Gastrocnemius medialis (tissue), 4 donors: ENCODE results near the gene DMRT2. TPM values are rescaled to one million over a fixed set of nuclear protein-coding genes. Genes with fewer than 3 reads are reported as not detected.

Experiments used
- ATAC-seq, 2 donors: fragments of 150-250 bp; one replicate each; pipeline ENCODE4 v1.9.1; 2016
- DNase-seq, 2 donors: peaks; one replicate each; pipeline ENCODE4 v3.0.0-alpha.2; 2019
- H3K27ac ChIP-seq, 4 donors: fragments of 200-600 bp; sonication (generic); 1 replicate in 1 of 4; 2 replicates in 3 of 4; pipeline ENCODE4 v1.5.1; 2016 to 2018; ENCODE audit warnings: mild to moderate bottlenecking in 2 of 4, moderate library complexity in 1 of 4
- H3K27me3 ChIP-seq, 3 donors: fragments of 200-600 bp; sonication (generic) in 2 of 3; 1 replicate in 1 of 3; 2 replicates in 2 of 3; pipeline versions ENCODE4 v1.5.1 to v1.6.0; 2016 to 2019; ENCODE audit warnings: mild to moderate bottlenecking in 1 of 3, moderate library complexity in 1 of 3
- H3K36me3 ChIP-seq, 2 donors: fragments of 200-600 bp; sonication (generic) in 1 of 2; one replicate each; pipeline ENCODE4 v1.5.1; 2017 to 2018
- H3K4me1 ChIP-seq, 2 donors: fragments of 200-600 bp; sonication (generic) in 1 of 2; one replicate each; pipeline ENCODE4 v1.5.1; 2016 to 2017; ENCODE audit warnings: mild to moderate bottlenecking in 2 of 2
- H3K4me3 ChIP-seq, 4 donors: fragments of 200-600 bp; sonication (generic) in 3 of 4; 1 replicate in 1 of 4; 2 replicates in 3 of 4; pipeline ENCODE4 v1.5.1; 2016 to 2019; ENCODE audit warnings: mild to moderate bottlenecking in 2 of 4
- H3K9me3 ChIP-seq, 3 donors: fragments of 200-600 bp; sonication (generic) in 2 of 3; 1 replicate in 1 of 3; 2 replicates in 2 of 3; pipeline ENCODE4 v1.5.1; 2016 to 2019
- POLR2A ChIP-seq, 2 donors: fragments of 450-650 bp; IDR thresholded peaks; one replicate each; pipeline ENCODE4 v1.6.1; 2017; ENCODE audit warnings: antibody characterized with exemption in 2 of 2, mild to moderate bottlenecking in 2 of 2, moderate library complexity in 2 of 2
- in situ Hi-C, 4 donors: fragments of 200-750 bp; cut with MboI; loops; one replicate each; pipeline versions ENCODE4 v1.15.0 to v1.8.0; 2017; ENCODE audit warnings: low sequenced_read_pairs in 4 of 4
- intact Hi-C: fragments of 100-400 bp; cut with DNase I; formaldehyde crosslinking; loops from one replicate; pipeline ENCODE4 v1.15.1; 2023; ENCODE audit warnings: low total_unique reads
- total RNA-seq, 4 donors: library from RNA; depleted of rRNA; stranded (reverse); fragments of >200 nt; gene quantifications; one replicate each; pipeline versions ENCODE4 v1.1.0 to v1.2.3, GENCODE V29; 2016
- TF ChIP-seq, protein P1 (sequence below), 5 experiments: fragments of 450-650 bp in 3 of 5; fragments of 200-600 bp in 2 of 5; sonication (generic) in 2 of 5; IDR thresholded peaks in 4 of 5; conservative IDR thresholded peaks in 1 of 5; 1 replicate in 4 of 5; 2 replicates in 1 of 5; pipeline ENCODE4 v1.5.1; 2016 to 2019; ENCODE audit warnings: antibody characterized with exemption in 5 of 5, mild to moderate bottlenecking in 3 of 5, moderate library complexity in 3 of 5

Gene DMRT2
- total RNA-seq, 4 donors from 2014 or later: 0.91 to 8.0 (median 2.5) TPM

DNA sequence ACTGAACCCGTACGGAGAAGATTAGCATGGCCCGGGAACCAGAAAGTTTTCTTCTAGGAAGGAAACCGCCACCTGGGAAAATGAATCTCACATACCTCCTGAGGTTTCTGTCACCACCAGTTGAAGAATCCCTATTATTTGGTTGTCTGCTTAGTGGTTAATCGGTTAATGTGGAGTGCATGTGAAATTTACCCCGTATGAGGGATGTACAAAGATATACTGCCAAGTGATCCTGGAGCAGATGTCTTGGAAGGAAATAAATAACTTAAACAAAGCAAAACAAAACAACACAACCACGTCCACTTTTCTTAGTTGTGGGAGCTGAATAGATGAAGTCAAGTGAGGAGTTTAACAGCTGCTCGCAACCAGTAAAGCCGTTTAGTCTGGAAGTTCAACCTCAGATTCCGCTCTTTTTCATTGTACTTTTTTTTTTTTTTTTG is 3.8 kb downstream of the DMRT2 start:
- Histone ChIP-seq H3K4me3 (no peak overlapping the region), H3K27me3 (peaks cover 25 to 55% (median 54%) of the 10 kb centered on the region in 3 donors), H3K27ac (peak overlapping the region in 1 of 4 donors; percentile 69), H3K36me3 (no peaks in the 10 kb centered on the region), H3K4me1 (peaks cover 7 to 13% of the 10 kb centered on the region in 2 donors), H3K9me3 (no peaks in the 10 kb centered on the region)
- no peak for DNase-seq
- in situ Hi-C loops: no loop called here
- intact Hi-C loops: no loop called here
- no peak for ATAC-seq
- TF ChIP-seq, protein P1, sequence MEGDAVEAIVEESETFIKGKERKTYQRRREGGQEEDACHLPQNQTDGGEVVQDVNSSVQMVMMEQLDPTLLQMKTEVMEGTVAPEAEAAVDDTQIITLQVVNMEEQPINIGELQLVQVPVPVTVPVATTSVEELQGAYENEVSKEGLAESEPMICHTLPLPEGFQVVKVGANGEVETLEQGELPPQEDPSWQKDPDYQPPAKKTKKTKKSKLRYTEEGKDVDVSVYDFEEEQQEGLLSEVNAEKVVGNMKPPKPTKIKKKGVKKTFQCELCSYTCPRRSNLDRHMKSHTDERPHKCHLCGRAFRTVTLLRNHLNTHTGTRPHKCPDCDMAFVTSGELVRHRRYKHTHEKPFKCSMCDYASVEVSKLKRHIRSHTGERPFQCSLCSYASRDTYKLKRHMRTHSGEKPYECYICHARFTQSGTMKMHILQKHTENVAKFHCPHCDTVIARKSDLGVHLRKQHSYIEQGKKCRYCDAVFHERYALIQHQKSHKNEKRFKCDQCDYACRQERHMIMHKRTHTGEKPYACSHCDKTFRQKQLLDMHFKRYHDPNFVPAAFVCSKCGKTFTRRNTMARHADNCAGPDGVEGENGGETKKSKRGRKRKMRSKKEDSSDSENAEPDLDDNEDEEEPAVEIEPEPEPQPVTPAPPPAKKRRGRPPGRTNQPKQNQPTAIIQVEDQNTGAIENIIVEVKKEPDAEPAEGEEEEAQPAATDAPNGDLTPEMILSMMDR (IDR thresholded peaks at IDR 0.05 in 4 of 5, conservative IDR thresholded peaks at IDR 0.05 in 1 of 5): no peak
- no peak for TF ChIP-seq POLR2A (IDR thresholded peaks at IDR 0.05)

DNA sequence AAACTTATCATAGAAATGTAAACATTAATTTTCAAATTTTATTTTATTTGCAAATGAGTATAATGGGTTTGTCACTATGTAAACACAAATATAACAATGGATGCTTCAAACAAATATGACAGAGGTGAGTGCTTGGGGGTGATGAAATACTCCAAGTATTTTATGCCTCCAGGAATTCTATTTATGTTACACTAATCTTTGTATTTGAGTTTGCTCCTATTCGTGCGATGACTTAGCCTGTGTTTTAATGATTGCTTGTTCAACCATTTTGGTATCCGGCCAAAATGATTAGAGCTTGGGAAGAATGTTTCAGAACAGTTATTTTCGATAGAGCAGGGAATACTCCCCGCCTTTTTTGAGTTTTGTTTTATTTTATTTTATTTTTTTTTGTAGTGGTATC is 5.0 kb downstream of the DMRT2 start:
- DNase-seq (no peak), ATAC-seq (no peak)
- Histone ChIP-seq H3K27me3 (peaks cover 24 to 54% (median 50%) of the 10 kb centered on the region in 3 donors), H3K27ac (peak overlapping the region in 1 of 4 donors; percentile 69), H3K9me3 (no peaks in the 10 kb centered on the region), H3K4me1 (peaks cover 7 to 10% of the 10 kb centered on the region in 2 donors), H3K36me3 (no peaks in the 10 kb centered on the region), H3K4me3 (no peak overlapping the region)
- in situ Hi-C loops: no loop called here
- TF ChIP-seq, protein P1 (IDR thresholded peaks at IDR 0.05 in 4 of 5, conservative IDR thresholded peaks at IDR 0.05 in 1 of 5): no peak
- TF ChIP-seq POLR2A (IDR thresholded peaks at IDR 0.05): no peak
- intact Hi-C loops: no loop called here

DNA sequence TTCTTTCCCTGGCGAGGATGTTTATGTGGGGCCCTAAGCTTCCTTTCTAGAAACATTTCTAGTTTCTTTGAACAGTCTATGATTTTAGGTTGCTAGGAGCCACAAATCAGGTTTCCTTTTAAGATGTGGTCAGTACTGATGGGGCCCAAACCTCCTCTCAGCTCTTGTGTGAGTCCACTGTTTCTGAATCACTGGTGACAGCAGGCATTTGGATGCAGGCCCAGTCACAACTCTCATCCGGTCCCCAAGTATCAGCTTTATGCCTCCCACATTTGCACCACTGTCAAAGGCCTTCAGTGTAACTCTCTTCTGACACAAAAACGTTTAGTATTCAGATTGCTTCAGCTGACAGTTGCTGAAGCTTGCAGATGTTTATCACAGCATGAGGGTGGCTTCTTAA is 7.8 kb downstream of the DMRT2 start:
- Histone ChIP-seq H3K9me3 (no peaks in the 10 kb centered on the region), H3K27me3 (peaks cover 15 to 38% (median 32%) of the 10 kb centered on the region in 3 donors), H3K4me1 (no peaks in the 10 kb centered on the region), H3K36me3 (no peaks in the 10 kb centered on the region), H3K27ac (no peak overlapping the region), H3K4me3 (no peak overlapping the region)
- in situ Hi-C loops: no loop called here
- DNase-seq (no peak), ATAC-seq (no peak)
- TF ChIP-seq, protein P1 (IDR thresholded peaks at IDR 0.05 in 4 of 5, conservative IDR thresholded peaks at IDR 0.05 in 1 of 5): no peak
- no peak for TF ChIP-seq POLR2A (IDR thresholded peaks at IDR 0.05)
- intact Hi-C loops: no loop called here

DNA sequence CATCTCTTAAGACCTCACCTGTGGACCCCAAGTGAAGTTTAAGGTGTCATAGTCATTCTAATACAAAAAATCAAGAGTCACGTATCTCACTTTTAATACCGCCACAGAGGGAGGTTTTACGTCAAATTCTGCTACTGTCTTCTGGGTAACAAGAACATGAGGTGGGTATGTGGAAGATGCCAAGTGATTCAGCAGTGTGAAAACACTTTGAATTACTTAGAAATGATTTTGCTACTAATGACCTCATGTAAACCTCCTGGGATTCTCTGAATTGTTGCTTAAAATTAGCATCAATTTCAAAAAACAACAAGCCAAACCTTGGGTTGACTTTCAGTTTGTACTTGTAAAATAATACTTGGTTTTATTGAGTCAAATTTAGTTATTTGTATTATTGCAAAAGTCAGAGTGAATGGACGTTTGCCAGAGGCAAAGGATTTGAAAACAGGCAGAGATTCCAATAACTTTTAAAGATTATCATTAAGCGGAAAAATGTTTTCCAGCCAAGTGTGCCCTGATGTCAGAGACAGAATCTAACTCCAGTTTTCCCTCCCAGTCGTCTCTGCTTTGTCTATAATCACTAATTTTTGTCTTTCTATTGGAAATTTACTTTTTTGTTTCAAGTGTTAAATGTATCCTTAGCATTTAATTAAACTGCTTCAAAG is 8.8 kb downstream of the DMRT2 start:
- in situ Hi-C loops: no loop called here
- no peak for TF ChIP-seq POLR2A (IDR thresholded peaks at IDR 0.05)
- TF ChIP-seq, protein P1 (IDR thresholded peaks at IDR 0.05 in 4 of 5, conservative IDR thresholded peaks at IDR 0.05 in 1 of 5): no peak
- DNase-seq (no peak), ATAC-seq (peak in 1 of 2 donors; percentile 33)
- Histone ChIP-seq H3K4me1 (no peaks in the 10 kb centered on the region), H3K27ac (no peak overlapping the region), H3K36me3 (no peaks in the 10 kb centered on the region), H3K27me3 (peaks cover 5 to 28% (median 23%) of the 10 kb centered on the region in 3 donors), H3K4me3 (no peak overlapping the region), H3K9me3 (no peaks in the 10 kb centered on the region)
- intact Hi-C loops: no loop called here
